ENCODE data around the gene TNIK.

DNA sequence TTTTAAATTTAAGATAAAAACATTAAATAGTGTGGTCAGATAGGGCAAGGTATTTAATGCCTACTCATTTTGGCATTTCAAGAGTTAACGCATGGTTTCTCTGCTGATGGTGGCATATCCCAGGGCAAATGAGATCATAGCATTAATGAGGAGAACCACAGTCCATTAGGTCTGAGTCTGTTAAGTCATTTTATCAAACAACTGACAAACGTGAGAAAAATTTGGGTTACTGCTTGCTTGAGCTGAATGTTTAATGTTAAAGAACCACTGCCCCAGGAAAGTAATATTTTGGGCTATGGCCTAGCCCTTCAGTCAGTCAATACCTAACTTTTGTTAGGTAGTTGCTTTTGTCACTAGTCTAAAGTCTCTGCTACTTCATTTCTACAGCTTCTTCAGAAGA lies 395.7 kb downstream of the TNIK start:
- TF ChIP-seq SIN3A (IDR thresholded peaks at IDR 0.05; ENCODE audit: borderline replicate concordance, insufficient read depth, low read length): no peak
- TF ChIP-seq POLR2AphosphoS5 (IDR thresholded peaks at IDR 0.05; ENCODE audit: low read depth, low read length): no peak
- no peak for TF ChIP-seq REST (IDR thresholded peaks at IDR 0.05; ENCODE audit: insufficient read depth in 1 of 2, low read depth in 2 of 2, low read length in 2 of 2)

All from PFSK-1 (cell line).